ENCODE results near the gene ZFC3H1. TPM values are rescaled to one million over a fixed set of nuclear protein-coding genes. Genes with fewer than 3 reads are reported as not detected.
"Not testable (repeated sequence)": the region's sequence is repeated elsewhere in the genome, so short reads cannot be mapped to it uniquely, and the experiment has no call there.

Gene ZFC3H1
- total and polyA plus RNA-seq, 5 donors: 12.4 to 29.5 (median 22.4) TPM

DNA sequence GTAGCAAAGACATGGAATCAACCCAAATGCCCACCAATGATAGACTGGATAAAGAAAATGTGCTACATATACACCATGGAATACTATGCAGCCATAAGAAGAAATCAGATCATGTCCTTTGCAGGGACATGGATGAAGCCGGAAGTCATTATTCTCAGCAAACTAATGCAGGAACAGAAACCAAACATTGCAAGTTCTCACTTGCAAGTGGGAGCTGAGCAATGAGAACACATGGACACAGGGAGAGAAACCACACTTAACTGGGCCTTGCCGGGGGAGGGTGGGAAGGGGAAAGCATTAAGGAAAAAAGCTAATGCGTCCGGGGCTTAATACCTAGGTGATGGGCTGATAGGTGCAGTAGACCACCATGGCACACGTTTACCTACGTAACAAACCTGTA lies 93.8 kb downstream of the ZFC3H1 start:
- DNase-seq; ATAC-seq; H3K27ac ChIP-seq (ENCODE audit: low read length); H3K9me3 ChIP-seq (ENCODE audit: control insufficient read depth, low read length); H3K27me3 ChIP-seq (ENCODE audit: control insufficient read depth, insufficient read depth); H3K4me3 ChIP-seq (ENCODE audit: low read length); H3K4me1 ChIP-seq (ENCODE audit: control insufficient read depth, insufficient read depth, low read length); intact Hi-C loops (cut with DNase I): not testable (repeated sequence)
- 92% methylated on average over 6 of the region's 6 CpGs for WGBS

DNA sequence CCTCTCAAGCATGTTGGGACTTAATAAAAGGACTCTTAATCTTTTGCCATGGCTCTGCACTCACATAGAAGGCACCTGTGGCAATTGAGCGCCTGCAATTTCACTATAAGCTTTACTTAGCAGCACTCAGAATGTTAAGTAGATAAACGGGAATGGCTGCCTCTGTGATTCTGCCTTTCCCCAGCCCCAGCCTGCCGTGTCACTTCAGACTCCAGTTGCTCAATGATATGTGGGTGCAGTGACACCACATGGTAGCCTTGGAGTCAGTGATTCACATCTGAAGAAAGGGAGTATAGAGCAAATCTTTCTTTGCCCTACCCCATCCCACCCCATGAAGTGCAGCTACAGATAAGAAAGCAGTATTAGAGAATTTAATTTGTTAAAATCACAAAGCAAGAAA lies 96.1 kb downstream of the ZFC3H1 start:
- H3K4me3 ChIP-seq (ENCODE audit: low read length): no peak overlapping the region
- DNase-seq: no peak
- no peak for ATAC-seq
- intact Hi-C loops (cut with DNase I): no loop called here
- no peak overlapping the region for H3K27ac ChIP-seq (ENCODE audit: low read length)
- no peaks in the 10 kb centered on the region for H3K9me3 ChIP-seq (ENCODE audit: control insufficient read depth, low read length)
- peaks cover under 1% of the 10 kb centered on the region for H3K4me1 ChIP-seq (ENCODE audit: control insufficient read depth, insufficient read depth, low read length)
- no peaks in the 10 kb centered on the region for H3K27me3 ChIP-seq (ENCODE audit: control insufficient read depth, insufficient read depth)
- 53% methylated on average over 3 of the region's 3 CpGs for whole genome bisulfite sequencing

DNA sequence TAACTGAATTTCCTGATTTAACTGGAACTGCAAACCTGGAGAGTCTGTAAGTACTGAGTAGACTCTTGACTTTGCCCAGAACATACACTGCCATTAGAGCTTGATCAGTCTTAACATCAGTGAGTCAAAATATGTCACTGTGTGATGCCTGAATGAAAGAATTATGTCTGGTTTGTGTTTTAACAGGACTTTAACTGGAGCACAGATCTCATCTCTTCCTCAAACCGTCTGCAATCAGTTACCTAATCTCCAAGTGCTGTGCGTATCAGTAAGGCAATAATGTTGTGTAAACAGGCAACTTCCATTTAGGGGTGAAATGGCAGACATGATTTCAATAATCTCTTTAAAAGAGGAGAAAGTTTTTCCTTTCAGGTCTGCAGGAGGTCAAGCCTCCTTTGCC lies 97.0 kb downstream of the ZFC3H1 start:
- DNase-seq (no peak), ATAC-seq (no peak)
- 55% methylated on average over 2 of the region's 2 CpGs for WGBS
- Histone ChIP-seq H3K9me3 (ENCODE audit: control insufficient read depth, low read length) (no peaks in the 10 kb centered on the region), H3K27me3 (ENCODE audit: control insufficient read depth, insufficient read depth) (no peaks in the 10 kb centered on the region), H3K27ac (ENCODE audit: low read length) (no peak overlapping the region), H3K4me3 (ENCODE audit: low read length) (no peak overlapping the region), H3K4me1 (ENCODE audit: control insufficient read depth, insufficient read depth, low read length) (peaks cover 1% of the 10 kb centered on the region)
- intact Hi-C loops (cut with DNase I): no loop called here

GRCh38 chr12:71565535-71565934 lies 98.1 kb downstream of the ZFC3H1 start:
- intact Hi-C loops (cut with DNase I): no loop called here
- no peak overlapping the region for H3K27ac ChIP-seq (ENCODE audit: low read length)
- 59% methylated on average over 1 of the region's 1 CpG for WGBS
- peaks cover 1% of the 10 kb centered on the region for H3K4me1 ChIP-seq (ENCODE audit: control insufficient read depth, insufficient read depth, low read length)
- DNase-seq (no peak), ATAC-seq (no peak)
- no peak overlapping the region for H3K4me3 ChIP-seq (ENCODE audit: low read length)
- H3K27me3 ChIP-seq (ENCODE audit: control insufficient read depth, insufficient read depth): no peaks in the 10 kb centered on the region
- H3K9me3 ChIP-seq (ENCODE audit: control insufficient read depth, low read length): no peaks in the 10 kb centered on the region

DNA sequence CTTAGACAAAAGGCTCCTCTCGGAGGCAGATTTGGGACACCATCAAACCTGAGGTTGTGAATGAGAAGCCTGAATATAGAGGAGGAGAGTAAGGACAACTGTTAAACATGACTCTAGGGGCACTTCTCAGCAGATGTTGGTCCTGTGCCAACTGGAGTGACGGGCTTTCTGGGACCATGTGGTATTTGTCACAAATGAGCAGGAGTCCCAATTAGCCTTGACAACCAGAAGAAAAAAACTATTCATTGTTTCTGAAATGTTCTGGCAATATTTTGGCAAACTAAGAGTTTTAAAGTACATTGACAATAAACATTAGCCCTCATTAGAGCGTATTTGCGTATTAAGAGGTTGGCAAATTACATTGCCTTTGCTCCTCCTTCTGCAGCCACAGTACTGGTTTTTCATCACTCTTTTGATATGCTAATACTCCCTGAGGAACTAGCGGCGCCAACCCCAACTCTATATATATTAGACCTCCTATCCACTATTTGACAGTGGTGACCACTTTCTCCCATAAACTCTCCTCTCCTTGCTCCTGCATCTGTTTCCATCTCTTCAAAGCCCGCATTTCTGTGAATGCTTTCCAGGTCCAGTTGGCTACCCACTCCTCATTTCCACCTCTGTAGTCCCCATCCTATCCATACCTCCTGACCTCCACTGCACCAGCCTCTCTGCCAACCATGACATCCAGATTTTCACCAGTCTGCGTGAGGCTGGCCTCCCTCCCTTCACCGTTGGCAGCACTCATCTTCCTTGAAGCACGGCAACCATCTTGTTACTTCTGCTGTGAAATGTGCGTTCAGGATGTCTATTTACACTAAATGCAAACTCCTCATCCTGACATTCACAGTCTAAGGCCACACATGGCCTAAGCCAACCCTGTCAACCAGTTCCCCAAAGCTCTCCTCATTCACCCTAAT lies 100.7 kb downstream of the ZFC3H1 start:
- Histone ChIP-seq H3K27me3 (ENCODE audit: control insufficient read depth, insufficient read depth) (no peaks in the 10 kb centered on the region), H3K9me3 (ENCODE audit: control insufficient read depth, low read length) (no peaks in the 10 kb centered on the region), H3K4me1 (ENCODE audit: control insufficient read depth, insufficient read depth, low read length) (peaks cover 1% of the 10 kb centered on the region), H3K4me3 (ENCODE audit: low read length) (no peak overlapping the region), H3K27ac (ENCODE audit: low read length) (no peak overlapping the region)
- no peak for ATAC-seq
- intact Hi-C loops (cut with DNase I): no loop called here
- no peak for DNase-seq
- WGBS: 67% methylated on average over 11 of the region's 11 CpGs

Other genes with a start within 250 kb of the ZFC3H1 start
- under 1 TPM in 2 of 4 donors, not detected in 2; 0.14 to 0.68 TPM for gene LGR5, start 224.1 kb downstream of the ZFC3H1 start, total RNA-seq
- gene LGR5, start 224.1 kb downstream of the ZFC3H1 start, polyA plus RNA-seq: 0.29 TPM
- 1 to 10 TPM; 4.8 to 8.5 (median 7.7) TPM for gene THAP2, start 453 bp upstream of the ZFC3H1 start, total RNA-seq
- 3.8 TPM for gene THAP2, start 453 bp upstream of the ZFC3H1 start, polyA plus RNA-seq
- 10 to 100 TPM; 28.5 to 31.3 (median 29.0) TPM for gene TMEM19, start 22.2 kb upstream of the ZFC3H1 start, total RNA-seq
- gene TMEM19, start 22.2 kb upstream of the ZFC3H1 start, polyA plus RNA-seq: 14.0 TPM
- 100 to 1,000 TPM; 124 to 152 (median 133) TPM for gene RAB21, start 91.0 kb upstream of the ZFC3H1 start, total RNA-seq
- 51.1 TPM for gene RAB21, start 91.0 kb upstream of the ZFC3H1 start, polyA plus RNA-seq
- gene TBC1D15, start 175.9 kb upstream of the ZFC3H1 start, total RNA-seq: 10 to 100 TPM; 22.9 to 30.8 (median 28.5) TPM
- 16.7 TPM for gene TBC1D15, start 175.9 kb upstream of the ZFC3H1 start, polyA plus RNA-seq